Stimulated activated CD4-positive, alpha-beta T cell treated with anti-CD3 and anti-CD28 coated beads, Interleukin-2, amount 100 ng/mL, for 24 hours (primary cell): ENCODE data around the gene GABBR1.
A peak's percentile ranks its signal among the peaks of the same experiment; 100 is the strongest.

Experiments
- DNase-seq, 2 donors: peaks; one replicate each; pipeline ENCODE4 v3.0.0-alpha.2; 2020

Gene GABBR1

GRCh38 chr6:29652198-29652584 lies 19.2 kb upstream of the GABBR1 start:
- no peak for DNase-seq

- DNase-seq = no peak
These were observed 18.6 kb upstream of the GABBR1 start for GRCh38 chr6:29651413-29652197.

GRCh38 chr6:29649701-29650673 lies 17.0 kb upstream of the GABBR1 start:
- peak; percentile 98 to 99 for DNase-seq

GRCh38 chr6:29647927-29648642 lies 15.1 kb upstream of the GABBR1 start:
- DNase-seq = no peak

GRCh38 chr6:29641430-29642148 lies 8.6 kb upstream of the GABBR1 start:
- DNase-seq = peak in 1 of 2 donors; percentile 16

- no peak for DNase-seq
These were observed 4.3 kb upstream of the GABBR1 start for GRCh38 chr6:29637247-29637646.

- no peak for DNase-seq
These were observed 537 bp upstream of the GABBR1 start for GRCh38 chr6:29633534-29633905.

GRCh38 chr6:29631860-29632731 lies 887 bp downstream of the GABBR1 start:
- peak; percentile 49 to 61 for DNase-seq

- no peak for DNase-seq
These were observed 1.7 kb downstream of the GABBR1 start for GRCh38 chr6:29631209-29631810.

- no peak for DNase-seq
These were observed 2.7 kb downstream of the GABBR1 start for GRCh38 chr6:29630315-29630714.

- DNase-seq = no peak
These were observed 3.4 kb downstream of the GABBR1 start for GRCh38 chr6:29629571-29629970.

- DNase-seq = peak; percentile 69
These were observed 4.3 kb downstream of the GABBR1 start for GRCh38 chr6:29628419-29629281.

GRCh38 chr6:29627755-29628418 lies 5.1 kb downstream of the GABBR1 start:
- DNase-seq = peak; percentile 58 to 61

- DNase-seq = no peak
These were observed 5.8 kb downstream of the GABBR1 start for GRCh38 chr6:29626948-29627754.

- DNase-seq = no peak
These were observed 7.5 kb downstream of the GABBR1 start for GRCh38 chr6:29625337-29625930.

GRCh38 chr6:29624520-29624961 lies 8.4 kb downstream of the GABBR1 start:
- DNase-seq = no peak

GRCh38 chr6:29620630-29621029 lies 12.4 kb downstream of the GABBR1 start:
- DNase-seq = no peak

- DNase-seq = no peak
These were observed 13.3 kb downstream of the GABBR1 start for GRCh38 chr6:29619578-29620160.
